ENCODE measurements around the gene RBM23. TPM values are rescaled to one million over a fixed set of nuclear protein-coding genes. Genes with fewer than 3 reads are reported as not detected.

The RBM23 gene
- total and polyA plus RNA-seq, 9 of the 15 experiments (the other 6 are each of a cell fraction or from before 2014, with no cell fraction given), result 46.0 to 102 (median 58.5) TPM

DNA sequence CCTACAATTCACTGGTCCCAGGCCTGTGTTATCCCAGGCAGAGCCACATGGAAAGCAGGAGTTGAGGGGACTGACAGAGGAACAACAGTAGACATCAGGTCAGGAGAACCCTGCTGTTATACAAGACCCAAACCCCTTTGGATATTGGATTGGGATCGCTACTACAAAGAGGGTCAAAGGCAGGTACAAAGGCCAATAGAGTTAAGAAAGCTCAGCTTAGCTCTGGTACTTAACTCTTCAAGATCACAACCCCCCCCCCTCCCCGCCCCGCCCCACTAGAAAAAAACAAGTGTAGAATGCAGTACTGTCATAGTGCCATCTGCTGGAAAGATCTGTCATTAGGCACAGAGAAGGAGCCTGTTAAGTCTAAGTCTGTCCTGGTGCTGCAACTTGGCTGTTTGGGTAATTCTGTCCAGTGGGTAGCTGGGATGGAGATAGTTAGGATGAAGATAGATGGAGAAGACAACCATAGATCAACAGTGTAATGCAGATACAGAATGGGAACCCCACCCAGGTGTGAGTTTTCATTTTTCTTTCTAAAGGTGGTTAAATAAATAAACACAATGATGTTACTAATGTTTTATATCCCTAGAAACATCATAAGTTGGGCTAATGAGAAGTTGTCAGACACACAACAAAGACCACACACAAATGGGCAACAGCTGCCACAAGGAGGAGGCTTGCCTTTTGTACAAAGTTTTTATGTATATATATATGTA is 18.7 kb downstream of the RBM23 start:
- intact Hi-C loops (cut with micrococcal nuclease) (loop anchor here (1.0 kb wide), 3 partner anchors 28 to 123 kb away; no protein-coding TSS in a partner anchor), in situ Hi-C loops (cut with MboI) (no loop called here)
- FAIRE-seq, result peak; percentile 94
- Histone ChIP-seq H3K27me3 (ENCODE audit: control insufficient read depth in 2 of 2, insufficient read depth in 2 of 2, low read length in 2 of 2) (no peaks in the 10 kb centered on the region), H3K27ac (ENCODE audit: extremely low read depth, low read depth, low read length) (no peak overlapping the region), H3K36me3 (ENCODE audit: control insufficient read depth, insufficient read depth, low read length) (peaks cover 58% of the 10 kb centered on the region), H4K20me1 (replicated peaks; ENCODE audit: control insufficient read depth, insufficient read depth, low read length) (no peaks in the 10 kb centered on the region), H3K4me1 (replicated peaks in 1 of 2; ENCODE audit: control insufficient read depth in 2 of 2, insufficient read depth in 2 of 2, low read length in 2 of 2) (peaks cover 5 to 39% of the 10 kb centered on the region in 2 experiments; a peak in 2 of 5 replicates), H3K4me2 (ENCODE audit: insufficient read depth, low read length) (no peak overlapping the region; the same call in 1 of the 2 replicates), H3K9me3 (replicated peaks; ENCODE audit: control insufficient read depth, insufficient read depth, low read depth, low read length) (no peaks in the 10 kb centered on the region), H3K9me1 (ENCODE audit: control insufficient read depth, insufficient read depth, low read length) (no peaks in the 10 kb centered on the region), H3K4me3 (no peak overlapping the region), H2AFZ (ENCODE audit: low read depth, low read length) (no peak overlapping the region), H3K79me2 (ENCODE audit: control insufficient read depth, insufficient read depth, low read length) (no peaks in the 10 kb centered on the region), H3K9ac (ENCODE audit: insufficient read depth in 1 of 2, low read depth in 2 of 2, low read length in 2 of 2) (no peak overlapping the region)
- peak; percentile 71 to 91 (median 79) for DNase-seq (ENCODE audit: extremely low read depth in 1 of 4, low spot score in 3 of 4)
- ChIA-PET POLR2A (interaction anchor here (0.9 to 2.9 kb wide), 9 partner anchors 12 to 134 kb away, joined by 3 to 10 read pairs (median 5); partner anchors contain the start of genes OXA1L and RBM23), CTCF (ENCODE audit: low intra/inter-chr PET ratio) (interaction anchor here (0.7 to 2.1 kb wide), 9 partner anchors 28 to 428 kb away, joined by 3 to 21 read pairs (median 5); partner anchors contain the start of gene LRP10)
- no TSS peak for BruUV-seq (replicated peaks)
- peak; percentile 80 for ATAC-seq
- WGBS (ENCODE audit: insufficient coverage, low coverage, missing lambda C conversion rate), result 0% methylated on average over 3 of the region's 3 CpGs
- TF ChIP-seq NEUROD1 (IDR thresholded peaks at IDR 0.05; ENCODE audit: borderline replicate concordance, low read depth, low read length, partially characterized antibody) (no peak), ETS1 (conservative IDR thresholded peaks at IDR 0.05; ENCODE audit: control insufficient read depth, low read depth, low read length) (no peak), FOXJ2 (tag; IDR thresholded peaks at IDR 0.05) (no peak), PML (IDR thresholded peaks at IDR 0.05; ENCODE audit: low read length) (no peak), ARHGAP35 (IDR thresholded peaks at IDR 0.05; ENCODE audit: partially characterized antibody) (no peak), SMC3 (conservative IDR thresholded peaks at IDR 0.05; ENCODE audit: insufficient read depth, low read depth, low read length) (peak; percentile 72), ZNF740 (CRISPR knock-in tag; IDR thresholded peaks at IDR 0.05) (no peak), ZNF740 (tag; IDR thresholded peaks at IDR 0.05) (peak in 1 of 2 experiments; percentile 80; a peak in 2 of 4 replicates), ZBTB7A (IDR thresholded peaks at IDR 0.05; ENCODE audit: borderline replicate concordance, control insufficient read depth, low read depth, low read length) (no peak), GABPA (tag; conservative IDR thresholded peaks at IDR 0.05; ENCODE audit: low read depth) (no peak), MECOM (CRISPR knock-in tag; IDR thresholded peaks at IDR 0.05) (0 out of 2 replicates have a peak, but pooled peaks have one; percentile 25), ZKSCAN3 (CRISPR knock-in tag; IDR thresholded peaks at IDR 0.05) (no peak)

All from K562 (cell line).